Measurements from ENCODE around the gene CCDC6.
"Not testable (repeated sequence)": the region's sequence is repeated elsewhere in the genome, so short reads cannot be mapped to it uniquely, and the experiment has no call there.

Gene CCDC6

GRCh38 chr10:59880971-59881510 is 25.3 kb downstream of the CCDC6 start:
- no peak for DNase-seq (ENCODE audit: low read depth in 2 of 2)

- DNase-seq (ENCODE audit: low read depth in 2 of 2), result no peak
Observed at GRCh38 chr10:59880019-59880717, 26.2 kb downstream of the CCDC6 start.

GRCh38 chr10:59879363-59879913 is 26.9 kb downstream of the CCDC6 start:
- no peak for DNase-seq (ENCODE audit: low read depth in 2 of 2)

GRCh38 chr10:59878915-59879314 is 27.4 kb downstream of the CCDC6 start:
- no peak for DNase-seq (ENCODE audit: low read depth in 2 of 2)

GRCh38 chr10:59878289-59878688 is 28.1 kb downstream of the CCDC6 start:
- DNase-seq (ENCODE audit: low read depth in 2 of 2), result no peak

GRCh38 chr10:59877191-59877671 is 29.1 kb downstream of the CCDC6 start:
- no peak for DNase-seq (ENCODE audit: low read depth in 2 of 2)

GRCh38 chr10:59876695-59877094 is 29.7 kb downstream of the CCDC6 start:
- DNase-seq (ENCODE audit: low read depth in 2 of 2), result no peak

GRCh38 chr10:59876208-59876607 is 30.1 kb downstream of the CCDC6 start:
- DNase-seq (ENCODE audit: low read depth in 2 of 2), result not testable (repeated sequence)

- DNase-seq (ENCODE audit: low read depth in 2 of 2), result no peak
Observed at GRCh38 chr10:59873896-59874295, 32.5 kb downstream of the CCDC6 start.

- peak; percentile 88 to 93 for DNase-seq (ENCODE audit: low read depth in 2 of 2)
Observed at GRCh38 chr10:59872892-59873463, 33.4 kb downstream of the CCDC6 start.

- DNase-seq (ENCODE audit: low read depth in 2 of 2), result no peak
Observed at GRCh38 chr10:59870152-59870551, 36.2 kb downstream of the CCDC6 start.

GRCh38 chr10:59869594-59869940 is 36.8 kb downstream of the CCDC6 start:
- DNase-seq (ENCODE audit: low read depth in 2 of 2), result no peak

GRCh38 chr10:59868696-59869593 is 37.4 kb downstream of the CCDC6 start:
- DNase-seq (ENCODE audit: low read depth in 2 of 2), result no peak

- no peak for DNase-seq (ENCODE audit: low read depth in 2 of 2)
Observed at GRCh38 chr10:59867590-59867989, 38.8 kb downstream of the CCDC6 start.

- DNase-seq (ENCODE audit: low read depth in 2 of 2), result no peak
Observed at GRCh38 chr10:59865101-59865500, 41.3 kb downstream of the CCDC6 start.

- no peak for DNase-seq (ENCODE audit: low read depth in 2 of 2)
Observed at GRCh38 chr10:59864141-59864962, 42.0 kb downstream of the CCDC6 start.

GRCh38 chr10:59859570-59859969 is 46.8 kb downstream of the CCDC6 start:
- DNase-seq (ENCODE audit: low read depth in 2 of 2), result no peak

- no peak for DNase-seq (ENCODE audit: low read depth in 2 of 2)
Observed at GRCh38 chr10:59857921-59858320, 48.4 kb downstream of the CCDC6 start.

GRCh38 chr10:59857049-59857448 is 49.3 kb downstream of the CCDC6 start:
- DNase-seq (ENCODE audit: low read depth in 2 of 2), result no peak

GRCh38 chr10:59856104-59856503 is 50.3 kb downstream of the CCDC6 start:
- no peak for DNase-seq (ENCODE audit: low read depth in 2 of 2)

- no peak for DNase-seq (ENCODE audit: low read depth in 2 of 2)
Observed at GRCh38 chr10:59854571-59854970, 51.8 kb downstream of the CCDC6 start.
